B cell (primary cell): ENCODE data around the gene NOC2L.

Experiments
- EZH2 ChIP-seq: IDR thresholded peaks from 2 replicates; pipeline ENCODE4 v1.6.1; 2012; ENCODE audit warnings: borderline replicate concordance, low read depth, mild to moderate bottlenecking, moderate library complexity, low read length; ENCODE audit not compliant: insufficient read depth, poor library complexity, severe bottlenecking
- TF ChIP-seq, protein P1 (sequence below): fragments of 200-600 bp; IDR thresholded peaks from one replicate; pipeline ENCODE4 v1.8.0; 2022; ENCODE audit warnings: antibody characterized with exemption, mild to moderate bottlenecking

DNA sequence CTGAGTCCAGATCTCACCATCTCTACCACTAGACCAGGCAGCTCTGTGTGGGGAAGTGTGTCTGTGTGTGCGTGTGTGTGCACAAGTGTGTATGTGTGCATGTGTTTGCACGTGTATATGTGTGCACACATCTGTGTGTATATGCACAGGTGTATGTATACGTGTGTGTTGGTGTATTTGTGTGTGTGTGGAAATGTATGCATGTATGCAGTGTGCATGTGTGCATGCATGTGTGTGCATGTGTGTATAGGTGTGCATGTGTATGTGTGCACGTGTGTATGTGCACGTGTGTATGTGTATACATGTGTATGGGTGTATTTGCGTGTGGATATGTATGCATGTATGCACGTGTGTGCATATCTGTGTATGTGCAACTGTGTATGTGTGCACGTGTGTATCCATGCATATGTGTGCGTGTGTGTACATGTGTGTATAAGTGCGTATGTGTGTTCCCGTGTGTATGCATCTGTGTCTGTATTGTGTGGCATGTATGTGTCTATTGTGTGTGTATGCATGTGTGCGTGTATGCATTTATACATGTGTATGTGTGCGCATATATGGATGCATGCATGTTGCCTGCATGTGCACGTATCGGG lies 10.3 kb upstream of the NOC2L start:
- TF ChIP-seq EZH2, result no peak
- TF ChIP-seq, protein P1, sequence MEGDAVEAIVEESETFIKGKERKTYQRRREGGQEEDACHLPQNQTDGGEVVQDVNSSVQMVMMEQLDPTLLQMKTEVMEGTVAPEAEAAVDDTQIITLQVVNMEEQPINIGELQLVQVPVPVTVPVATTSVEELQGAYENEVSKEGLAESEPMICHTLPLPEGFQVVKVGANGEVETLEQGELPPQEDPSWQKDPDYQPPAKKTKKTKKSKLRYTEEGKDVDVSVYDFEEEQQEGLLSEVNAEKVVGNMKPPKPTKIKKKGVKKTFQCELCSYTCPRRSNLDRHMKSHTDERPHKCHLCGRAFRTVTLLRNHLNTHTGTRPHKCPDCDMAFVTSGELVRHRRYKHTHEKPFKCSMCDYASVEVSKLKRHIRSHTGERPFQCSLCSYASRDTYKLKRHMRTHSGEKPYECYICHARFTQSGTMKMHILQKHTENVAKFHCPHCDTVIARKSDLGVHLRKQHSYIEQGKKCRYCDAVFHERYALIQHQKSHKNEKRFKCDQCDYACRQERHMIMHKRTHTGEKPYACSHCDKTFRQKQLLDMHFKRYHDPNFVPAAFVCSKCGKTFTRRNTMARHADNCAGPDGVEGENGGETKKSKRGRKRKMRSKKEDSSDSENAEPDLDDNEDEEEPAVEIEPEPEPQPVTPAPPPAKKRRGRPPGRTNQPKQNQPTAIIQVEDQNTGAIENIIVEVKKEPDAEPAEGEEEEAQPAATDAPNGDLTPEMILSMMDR, result no peak
